Stimulated activated CD8-positive, alpha-beta memory T cell treated with anti-CD3 and anti-CD28 coated beads, Interleukin-12 subunit alpha, Interleukin-12 subunit beta, amount 100 ng/mL, for 1 hour (primary cell): ENCODE data around the gene TRIM39.
"Not testable (repeated sequence)": the region's sequence is repeated elsewhere in the genome, so short reads cannot be mapped to it uniquely, and the experiment has no call there.

Source experiments
- DNase-seq: peaks from one replicate; pipeline ENCODE4 v3.0.0-alpha.2; 2020; ENCODE audit warnings: low read depth

The TRIM39 gene

GRCh38 chr6:30326526-30327231 is at the start of gene TRIM39:
TRIM39 (plus strand) TSS chr6:30326927; CDS start chr6:30329318, 2,391 bp downstream.
- DNase-seq: peak; percentile 79

GRCh38 chr6:30280988-30281387 is 45.7 kb upstream of the TRIM39 start:
- DNase-seq: not testable (repeated sequence)

DNA sequence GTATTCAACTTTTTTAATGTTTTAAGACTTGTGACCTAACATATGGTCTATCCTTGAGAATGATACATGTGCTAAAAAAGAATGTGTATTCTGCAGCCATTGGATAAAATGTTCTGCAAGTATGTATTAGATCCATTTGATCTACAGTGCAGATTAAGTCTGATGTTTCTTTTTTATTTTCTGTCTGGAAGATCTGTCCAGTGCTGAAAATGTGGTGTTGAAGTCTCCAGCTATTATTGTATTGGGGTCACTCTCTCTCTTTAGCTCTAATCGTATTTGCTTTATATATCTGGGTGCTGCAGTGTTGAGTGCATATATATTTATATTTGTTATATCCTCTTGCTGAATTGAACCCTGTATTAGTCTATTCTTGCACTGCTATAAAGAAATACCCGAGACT is 44.2 kb upstream of the TRIM39 start:
- no peak for DNase-seq

DNA sequence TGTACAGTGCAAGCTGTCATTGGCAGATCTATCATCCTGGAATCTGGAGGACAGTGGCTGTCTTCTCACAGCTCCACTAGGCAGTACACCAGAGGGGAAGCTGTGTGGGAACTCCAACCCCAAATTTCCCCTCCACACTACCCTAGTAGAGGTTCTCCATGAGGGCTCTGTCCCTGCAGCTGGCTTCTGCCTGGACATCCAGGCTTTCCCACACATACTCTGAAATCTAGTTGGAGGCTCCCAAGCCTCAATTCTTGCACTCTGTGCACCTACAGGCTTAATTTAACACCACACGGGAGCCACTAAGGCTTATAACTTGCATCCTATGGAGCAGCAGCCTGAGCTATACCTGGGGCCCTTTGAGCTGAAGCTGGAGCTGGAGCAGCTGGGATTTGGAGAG is 43.0 kb upstream of the TRIM39 start:
- DNase-seq: no peak

DNA sequence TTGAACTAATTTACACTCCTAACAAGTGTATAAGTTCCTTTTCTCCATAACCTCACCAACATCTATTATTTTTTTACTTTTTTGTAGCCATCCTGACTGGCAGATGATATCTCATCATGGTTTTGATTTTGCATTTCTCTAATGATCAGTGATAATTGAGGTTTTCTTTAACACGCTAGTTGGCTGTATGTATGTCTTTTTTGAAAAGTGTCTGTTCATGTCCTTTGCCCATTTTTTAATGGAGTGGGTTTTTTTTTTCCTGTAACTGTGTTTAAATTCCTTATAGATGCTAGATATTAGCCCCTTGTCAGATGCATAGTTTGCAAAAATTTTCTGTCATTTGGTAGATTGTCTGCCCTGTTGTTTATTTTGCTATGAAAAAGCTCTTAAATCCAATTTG is 39.6 kb upstream of the TRIM39 start:
- DNase-seq: no peak

GRCh38 chr6:30295837-30296236 is 30.9 kb upstream of the TRIM39 start:
- DNase-seq: no peak

DNA sequence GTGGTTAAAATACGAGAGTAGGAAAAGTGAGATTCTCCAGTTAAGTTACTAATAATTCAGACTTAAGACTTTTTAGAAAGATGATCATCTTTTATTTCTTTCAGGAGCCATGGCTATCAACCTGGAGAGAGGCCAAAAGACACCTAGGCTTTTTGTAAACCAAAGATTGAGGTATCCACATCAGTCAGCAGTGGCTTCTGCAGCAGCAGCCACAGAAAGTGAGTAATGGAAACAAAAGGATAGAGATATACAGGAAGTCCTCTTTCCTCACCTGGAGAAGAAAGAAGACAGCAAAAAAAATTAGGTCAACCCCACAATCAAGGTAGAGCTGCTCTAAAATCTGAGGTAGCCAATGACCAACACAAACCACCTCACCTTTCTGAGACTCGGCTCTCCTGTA is 22.7 kb upstream of the TRIM39 start:
- DNase-seq: no peak

DNA sequence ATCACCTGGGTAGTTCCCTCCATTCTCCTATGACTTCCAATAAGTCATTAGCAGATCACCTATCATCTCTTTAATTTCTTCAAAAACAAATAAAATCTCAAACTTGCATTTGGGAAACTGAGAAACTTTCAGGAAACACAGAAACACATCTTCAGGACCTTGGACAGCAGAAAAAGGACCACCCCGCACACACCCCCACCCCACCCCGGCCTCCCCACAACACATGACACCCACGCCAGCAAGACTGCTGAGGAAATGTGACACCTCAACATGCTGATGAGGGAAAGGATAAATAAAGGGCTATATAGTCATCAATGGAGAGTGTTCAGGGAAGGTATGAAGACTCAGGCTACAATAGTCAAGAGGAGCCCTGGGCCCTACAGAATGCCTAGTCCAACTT is 15.6 kb upstream of the TRIM39 start:
- no peak for DNase-seq

GRCh38 chr6:30311671-30312070 is 15.1 kb upstream of the TRIM39 start:
- DNase-seq: no peak

GRCh38 chr6:30312266-30312665 is 14.5 kb upstream of the TRIM39 start:
- DNase-seq: no peak

DNA sequence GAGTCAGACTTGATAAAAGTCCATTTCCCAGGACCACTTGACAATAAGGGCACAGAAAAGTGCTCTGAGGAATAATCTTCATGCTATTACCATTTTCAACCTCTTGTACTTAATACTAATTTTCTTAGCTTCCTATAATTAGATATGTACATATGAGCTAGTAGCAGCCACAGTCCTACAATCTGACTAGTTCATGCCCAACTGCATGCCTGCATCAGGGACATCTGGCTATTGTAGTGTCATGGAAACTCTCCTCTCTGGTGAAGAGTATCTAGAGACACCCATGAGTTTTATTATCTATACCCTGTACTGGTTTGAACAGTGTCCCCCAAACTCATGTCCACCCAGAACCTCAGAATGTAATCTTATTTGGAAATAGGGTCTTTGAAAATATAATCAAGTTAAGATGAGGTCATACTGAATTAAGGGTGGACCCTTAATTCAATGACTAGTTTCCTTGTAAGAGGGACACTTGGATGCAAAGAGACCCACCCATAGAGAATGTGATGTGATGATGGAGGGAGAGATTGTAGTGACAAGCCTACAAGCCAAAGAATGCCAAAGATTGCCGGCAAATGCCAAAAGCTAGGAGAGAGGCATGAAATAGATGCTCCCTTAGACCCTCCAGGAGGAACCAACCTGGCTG is 13.9 kb upstream of the TRIM39 start:
- no peak for DNase-seq

- no peak for DNase-seq
Observed at GRCh38 chr6:30315156-30315555, 11.6 kb upstream of the TRIM39 start.

- DNase-seq: no peak
Observed at GRCh38 chr6:30317913-30318589, 8.7 kb upstream of the TRIM39 start.

GRCh38 chr6:30319146-30319835 is 7.4 kb upstream of the TRIM39 start:
- no peak for DNase-seq

- no peak for DNase-seq
Observed at GRCh38 chr6:30321692-30322388, 4.9 kb upstream of the TRIM39 start.

DNA sequence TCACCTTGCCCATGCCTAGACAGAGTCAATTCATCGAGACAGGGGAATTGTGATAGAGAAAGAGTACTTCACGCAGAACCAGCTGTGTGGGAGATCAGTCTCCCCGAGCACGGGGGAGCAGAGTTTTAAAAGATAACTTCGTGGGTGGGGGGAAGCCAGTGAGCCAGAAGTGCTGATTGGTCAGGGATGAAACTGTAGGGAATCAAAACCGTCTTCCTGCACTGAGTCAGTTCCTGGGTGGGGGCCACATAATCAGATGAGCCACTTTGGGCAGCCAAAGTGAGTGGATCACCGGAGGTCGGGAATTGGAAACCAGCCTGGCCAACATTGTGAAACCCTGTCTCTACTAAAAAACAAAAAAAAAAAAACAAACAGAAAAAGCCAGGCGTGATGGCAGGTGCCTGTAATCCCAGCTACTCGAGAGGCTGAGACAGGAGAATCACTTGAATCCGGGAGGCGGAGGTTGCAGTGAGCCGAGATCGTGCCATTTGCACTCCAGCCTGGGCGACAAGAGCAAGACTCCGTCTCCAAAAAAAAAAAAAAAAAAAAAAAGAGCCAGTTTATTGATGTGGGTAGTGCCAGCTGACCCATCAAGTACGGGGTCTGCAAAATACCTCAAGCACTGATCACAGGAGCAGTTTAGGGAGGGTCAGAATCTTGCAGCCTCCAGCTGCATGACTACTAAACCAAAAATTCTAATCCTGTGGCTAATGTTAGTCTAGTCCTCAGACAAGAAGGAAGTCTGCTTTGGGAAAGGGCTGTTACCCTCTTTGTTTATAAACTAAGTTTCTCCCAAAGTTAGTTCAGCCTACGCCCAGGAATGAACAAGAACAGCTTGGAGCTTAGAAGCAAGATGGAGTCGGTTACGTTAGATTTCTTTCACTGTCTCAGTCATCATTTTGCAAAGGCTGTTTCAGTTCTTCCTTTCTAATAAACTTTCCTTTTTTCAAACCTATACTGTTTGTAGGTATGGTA is 3.9 kb upstream of the TRIM39 start:
- no peak for DNase-seq

DNA sequence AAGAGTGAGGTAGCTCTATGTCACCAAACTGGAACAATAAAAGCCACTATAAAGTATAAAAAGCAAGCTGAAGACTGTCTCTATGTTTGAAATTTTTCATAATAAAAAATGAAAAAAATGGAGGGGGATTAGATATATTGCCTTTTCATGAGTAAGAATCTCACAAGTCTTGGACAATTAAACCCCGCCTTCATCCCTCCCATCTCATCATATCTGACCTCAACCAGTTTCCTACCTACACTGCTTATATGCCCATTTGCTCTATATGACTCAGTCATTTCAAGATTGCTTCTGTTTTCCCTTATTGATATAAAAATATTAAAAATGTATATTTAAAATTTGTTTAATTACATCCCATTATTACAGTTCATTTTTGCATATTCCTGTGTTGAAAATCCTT is 2.9 kb upstream of the TRIM39 start:
- DNase-seq: no peak

GRCh38 chr6:30325150-30325872 is 1.4 kb upstream of the TRIM39 start:
- DNase-seq: peak; percentile 71

DNA sequence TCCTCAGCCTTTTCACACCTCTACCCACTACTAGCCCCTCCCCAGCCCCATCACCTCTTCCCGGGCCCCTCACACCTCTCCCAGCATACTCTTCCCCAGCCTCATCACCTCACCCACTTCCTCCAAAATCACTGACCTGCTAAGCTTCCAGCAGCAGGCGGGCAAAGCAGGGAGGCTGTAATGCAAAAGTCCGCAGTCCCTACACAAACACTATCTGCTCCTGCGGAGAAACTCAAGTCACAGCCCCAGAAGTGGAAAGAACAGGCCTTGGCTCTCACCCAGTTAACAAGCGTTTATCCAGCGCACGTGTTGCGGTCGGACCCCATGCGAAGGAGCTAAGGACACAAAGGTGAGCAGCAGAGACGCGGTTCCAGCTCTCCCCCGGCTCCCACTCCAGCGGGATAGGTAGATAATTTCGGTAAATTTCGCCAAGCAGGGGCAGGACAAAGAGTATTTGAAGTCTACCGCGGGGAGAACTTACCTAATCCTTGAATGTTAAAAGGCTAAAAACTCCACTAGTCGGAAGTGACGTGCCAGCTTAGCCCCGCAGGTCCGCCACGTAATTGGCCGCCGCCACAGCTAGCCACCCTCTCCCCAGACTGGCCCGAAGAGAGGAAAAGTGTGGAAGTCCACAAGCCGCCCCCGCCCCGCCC is 728 bp upstream of the TRIM39 start:
- peak; percentile 51 for DNase-seq
